ENCODE measurements around the gene NECAB2. TPM values are rescaled to one million over a fixed set of nuclear protein-coding genes. Genes with fewer than 3 reads are reported as not detected.

Gene NECAB2
- total RNA-seq, 1 donor from 2014 or later, result not detected

GRCh38 chr16:83992624-83993023 lies 24.6 kb downstream of the NECAB2 start:
- TF ChIP-seq CTCF (IDR thresholded peaks at IDR 0.05), result no peak
- no peak for DNase-seq (ENCODE audit: extremely low spot score, unreplicated experiment)
- Mint-ChIP-seq H3K4me3 (ENCODE audit: unreplicated experiment) (no peak overlapping the region), H3K9me3 (ENCODE audit: unreplicated experiment) (no peaks in the 10 kb centered on the region), H3K27me3 (ENCODE audit: unreplicated experiment) (peaks cover 39% of the 10 kb centered on the region), H3K27ac (ENCODE audit: unreplicated experiment) (no peak overlapping the region), H3K36me3 (ENCODE audit: unreplicated experiment) (no peaks in the 10 kb centered on the region), H3K4me1 (ENCODE audit: unreplicated experiment) (peaks cover 8% of the 10 kb centered on the region)

GRCh38 chr16:83994087-83994486 lies 26.0 kb downstream of the NECAB2 start:
- Mint-ChIP-seq H3K36me3 (ENCODE audit: unreplicated experiment) (no peaks in the 10 kb centered on the region), H3K9me3 (ENCODE audit: unreplicated experiment) (no peaks in the 10 kb centered on the region), H3K27me3 (ENCODE audit: unreplicated experiment) (peaks cover 26% of the 10 kb centered on the region), H3K4me3 (ENCODE audit: unreplicated experiment) (no peak overlapping the region), H3K4me1 (ENCODE audit: unreplicated experiment) (peaks cover 8% of the 10 kb centered on the region), H3K27ac (ENCODE audit: unreplicated experiment) (no peak overlapping the region)
- DNase-seq (ENCODE audit: extremely low spot score, unreplicated experiment), result no peak
- no peak for TF ChIP-seq CTCF (IDR thresholded peaks at IDR 0.05)

DNA sequence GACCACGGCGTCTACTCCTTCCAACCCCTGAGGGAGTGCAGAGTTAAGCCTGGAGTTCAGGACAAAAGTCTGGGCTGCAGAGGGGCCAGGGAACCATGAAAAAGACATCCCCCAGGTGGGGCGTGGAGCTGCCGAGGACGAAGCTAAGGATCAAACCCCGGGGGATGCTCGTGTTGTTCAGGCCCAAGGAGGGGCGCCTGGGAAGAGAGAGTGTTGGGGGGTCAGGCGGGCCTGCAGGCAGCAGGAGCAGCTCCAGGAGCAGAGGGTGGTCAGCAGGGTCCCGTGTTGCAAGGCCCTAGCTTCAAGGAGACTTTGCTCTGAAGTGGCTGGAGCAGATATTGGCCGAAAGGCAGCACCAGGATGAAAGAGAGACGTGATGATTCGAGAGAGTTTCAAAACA lies 26.7 kb downstream of the NECAB2 start:
- no peaks in the 10 kb centered on the region for H3K9me3 Mint-ChIP-seq (ENCODE audit: unreplicated experiment)
- no peak overlapping the region for H3K27ac Mint-ChIP-seq (ENCODE audit: unreplicated experiment)
- H3K4me1 Mint-ChIP-seq (ENCODE audit: unreplicated experiment), result peaks cover 7% of the 10 kb centered on the region
- no peak for TF ChIP-seq CTCF (IDR thresholded peaks at IDR 0.05)
- H3K4me3 Mint-ChIP-seq (ENCODE audit: unreplicated experiment), result no peak overlapping the region
- DNase-seq (ENCODE audit: extremely low spot score, unreplicated experiment), result no peak
- peaks cover 20% of the 10 kb centered on the region for H3K27me3 Mint-ChIP-seq (ENCODE audit: unreplicated experiment)
- no peaks in the 10 kb centered on the region for H3K36me3 Mint-ChIP-seq (ENCODE audit: unreplicated experiment)

- Mint-ChIP-seq H3K36me3 (ENCODE audit: unreplicated experiment) (no peaks in the 10 kb centered on the region), H3K27me3 (ENCODE audit: unreplicated experiment) (peaks cover 12% of the 10 kb centered on the region), H3K27ac (ENCODE audit: unreplicated experiment) (no peak overlapping the region), H3K4me1 (ENCODE audit: unreplicated experiment) (peaks cover 6% of the 10 kb centered on the region), H3K9me3 (ENCODE audit: unreplicated experiment) (no peaks in the 10 kb centered on the region), H3K4me3 (ENCODE audit: unreplicated experiment) (no peak overlapping the region)
- no peak for DNase-seq (ENCODE audit: extremely low spot score, unreplicated experiment)
- TF ChIP-seq CTCF (IDR thresholded peaks at IDR 0.05), result no peak
Measured at GRCh38 chr16:83995754-83996153, 27.7 kb downstream of the NECAB2 start.

GRCh38 chr16:83996481-83997252 lies 28.6 kb downstream of the NECAB2 start:
- no peak overlapping the region for H3K27ac Mint-ChIP-seq (ENCODE audit: unreplicated experiment)
- no peaks in the 10 kb centered on the region for H3K9me3 Mint-ChIP-seq (ENCODE audit: unreplicated experiment)
- TF ChIP-seq CTCF (IDR thresholded peaks at IDR 0.05), result no peak
- no peak overlapping the region for H3K4me3 Mint-ChIP-seq (ENCODE audit: unreplicated experiment)
- H3K36me3 Mint-ChIP-seq (ENCODE audit: unreplicated experiment), result no peaks in the 10 kb centered on the region
- DNase-seq (ENCODE audit: extremely low spot score, unreplicated experiment), result no peak
- peaks cover 12% of the 10 kb centered on the region for H3K27me3 Mint-ChIP-seq (ENCODE audit: unreplicated experiment)
- peaks cover 6% of the 10 kb centered on the region for H3K4me1 Mint-ChIP-seq (ENCODE audit: unreplicated experiment)
